Measurements from ENCODE around the gene PIPOX.

PIPOX gene

DNA sequence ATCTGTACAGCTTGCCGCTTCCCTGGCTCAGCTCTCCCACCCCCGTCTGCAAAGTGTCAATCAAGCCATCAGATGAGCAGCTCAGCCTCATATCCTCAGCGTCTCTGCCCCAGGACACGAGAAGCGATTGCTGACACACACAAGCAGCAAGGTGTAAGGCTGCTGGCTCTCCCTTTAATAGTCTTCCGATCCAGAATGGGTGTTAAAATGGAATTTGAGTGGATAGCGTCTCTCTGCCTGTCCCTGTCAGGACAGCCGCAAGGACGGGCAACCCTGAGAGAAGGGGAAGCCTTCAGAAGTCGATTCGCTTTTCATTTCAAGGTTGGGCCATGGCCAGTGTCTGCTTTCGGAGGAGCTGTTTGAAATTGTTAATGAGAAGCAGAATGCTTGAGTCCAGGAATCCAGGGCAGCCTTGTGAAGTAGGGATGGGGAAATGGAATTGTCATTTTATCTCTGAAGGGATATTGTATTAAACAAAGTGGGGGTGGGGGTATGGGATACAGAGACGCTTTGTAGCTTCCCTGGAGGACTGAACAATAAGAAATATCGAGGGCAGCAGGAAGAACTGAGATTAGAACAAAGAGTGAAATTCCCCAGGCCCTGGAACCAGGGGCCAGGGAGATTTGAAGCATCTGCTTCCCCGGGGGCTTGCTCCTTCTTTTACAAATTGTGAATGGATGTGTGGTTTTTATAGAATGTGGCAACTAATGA is 4.7 kb upstream of the PIPOX start:
- TF ChIP-seq, protein P1, sequence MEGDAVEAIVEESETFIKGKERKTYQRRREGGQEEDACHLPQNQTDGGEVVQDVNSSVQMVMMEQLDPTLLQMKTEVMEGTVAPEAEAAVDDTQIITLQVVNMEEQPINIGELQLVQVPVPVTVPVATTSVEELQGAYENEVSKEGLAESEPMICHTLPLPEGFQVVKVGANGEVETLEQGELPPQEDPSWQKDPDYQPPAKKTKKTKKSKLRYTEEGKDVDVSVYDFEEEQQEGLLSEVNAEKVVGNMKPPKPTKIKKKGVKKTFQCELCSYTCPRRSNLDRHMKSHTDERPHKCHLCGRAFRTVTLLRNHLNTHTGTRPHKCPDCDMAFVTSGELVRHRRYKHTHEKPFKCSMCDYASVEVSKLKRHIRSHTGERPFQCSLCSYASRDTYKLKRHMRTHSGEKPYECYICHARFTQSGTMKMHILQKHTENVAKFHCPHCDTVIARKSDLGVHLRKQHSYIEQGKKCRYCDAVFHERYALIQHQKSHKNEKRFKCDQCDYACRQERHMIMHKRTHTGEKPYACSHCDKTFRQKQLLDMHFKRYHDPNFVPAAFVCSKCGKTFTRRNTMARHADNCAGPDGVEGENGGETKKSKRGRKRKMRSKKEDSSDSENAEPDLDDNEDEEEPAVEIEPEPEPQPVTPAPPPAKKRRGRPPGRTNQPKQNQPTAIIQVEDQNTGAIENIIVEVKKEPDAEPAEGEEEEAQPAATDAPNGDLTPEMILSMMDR (IDR thresholded peaks at IDR 0.05), result no peak
- Histone ChIP-seq H3K4me1 (ENCODE audit: control insufficient read depth in 1 of 2, insufficient read depth in 1 of 2, low read depth in 1 of 2, low read length in 1 of 2) (no peaks in the 10 kb centered on the region), H3K9me3 (no peaks in the 10 kb centered on the region), H3K27me3 (peaks cover 46% of the 10 kb centered on the region), H3K4me3 (ENCODE audit: low read depth in 1 of 2, low read length in 1 of 2) (no peak overlapping the region), H3K36me3 (no peaks in the 10 kb centered on the region), H3K27ac (no peak overlapping the region)

DNA sequence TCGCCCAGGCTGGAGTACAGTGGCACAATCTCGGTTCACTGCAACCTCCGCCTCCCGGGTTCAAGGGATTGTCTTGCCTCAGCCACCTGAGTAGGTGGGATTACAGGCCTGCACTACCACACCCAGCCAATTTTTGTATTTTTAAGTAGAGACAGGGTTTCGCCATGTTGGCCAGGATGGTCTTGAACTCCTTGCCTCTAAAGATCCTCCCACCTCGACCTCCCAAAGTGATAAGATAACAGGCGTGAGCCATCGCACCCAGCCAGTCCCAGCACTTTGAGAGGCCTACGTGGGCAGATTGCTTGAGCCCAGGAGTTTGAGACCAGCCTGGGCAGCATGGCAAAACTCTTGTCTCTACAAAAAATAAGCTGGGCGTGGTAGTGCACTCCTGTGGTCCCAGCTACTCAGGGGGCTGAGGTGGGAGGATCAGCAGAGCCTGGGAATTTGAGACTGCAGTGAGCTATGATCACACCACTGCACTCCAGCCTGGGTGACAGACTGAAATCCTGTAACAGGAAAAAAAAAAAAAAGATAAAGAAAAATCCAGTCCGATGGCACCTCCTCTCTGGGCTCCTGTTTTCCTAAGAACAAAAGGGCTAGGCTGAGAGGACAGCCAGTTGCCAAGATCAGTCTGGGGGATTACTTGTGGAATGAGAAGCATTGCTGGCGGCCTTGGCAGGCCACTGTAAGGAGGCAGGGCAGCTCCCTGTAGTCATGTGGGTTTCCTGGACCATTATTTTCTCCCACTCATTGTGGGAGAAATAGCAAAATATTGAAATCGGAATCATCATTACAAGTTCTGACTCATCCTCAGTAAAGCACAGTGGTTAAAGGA is 3.0 kb upstream of the PIPOX start:
- H3K4me3 ChIP-seq (ENCODE audit: low read depth in 1 of 2, low read length in 1 of 2), result no peak overlapping the region
- no peak overlapping the region for H3K27ac ChIP-seq
- no peaks in the 10 kb centered on the region for H3K4me1 ChIP-seq (ENCODE audit: control insufficient read depth in 1 of 2, insufficient read depth in 1 of 2, low read depth in 1 of 2, low read length in 1 of 2)
- peaks cover 42% of the 10 kb centered on the region for H3K27me3 ChIP-seq
- H3K9me3 ChIP-seq, result no peaks in the 10 kb centered on the region
- TF ChIP-seq, protein P1 (IDR thresholded peaks at IDR 0.05), result no peak
- H3K36me3 ChIP-seq, result no peaks in the 10 kb centered on the region

DNA sequence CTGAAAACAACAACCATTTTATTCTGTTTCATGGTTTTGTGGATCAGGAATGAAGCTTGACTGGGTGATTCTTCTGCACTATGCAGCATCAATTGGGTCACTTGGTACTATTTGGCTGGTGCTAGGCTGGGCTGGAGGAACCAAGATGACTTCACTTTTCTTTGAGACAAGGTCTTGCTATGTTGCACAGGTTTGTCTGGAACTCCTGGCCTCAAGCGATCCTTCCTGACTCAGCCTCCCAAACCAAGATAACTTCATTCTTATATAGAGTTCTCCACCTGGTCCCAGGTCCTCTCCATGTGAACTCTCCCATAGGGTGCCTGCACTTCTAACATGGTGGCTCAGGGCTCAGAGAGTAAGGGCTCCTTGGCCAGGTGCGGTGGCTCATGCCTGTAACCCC is 1.9 kb upstream of the PIPOX start:
- Histone ChIP-seq H3K4me3 (ENCODE audit: low read depth in 1 of 2, low read length in 1 of 2) (no peak overlapping the region), H3K27ac (no peak overlapping the region), H3K9me3 (no peaks in the 10 kb centered on the region), H3K4me1 (ENCODE audit: control insufficient read depth in 1 of 2, insufficient read depth in 1 of 2, low read depth in 1 of 2, low read length in 1 of 2) (no peaks in the 10 kb centered on the region), H3K36me3 (no peaks in the 10 kb centered on the region), H3K27me3 (peaks cover 31% of the 10 kb centered on the region)
- TF ChIP-seq, protein P1 (IDR thresholded peaks at IDR 0.05), result no peak

DNA sequence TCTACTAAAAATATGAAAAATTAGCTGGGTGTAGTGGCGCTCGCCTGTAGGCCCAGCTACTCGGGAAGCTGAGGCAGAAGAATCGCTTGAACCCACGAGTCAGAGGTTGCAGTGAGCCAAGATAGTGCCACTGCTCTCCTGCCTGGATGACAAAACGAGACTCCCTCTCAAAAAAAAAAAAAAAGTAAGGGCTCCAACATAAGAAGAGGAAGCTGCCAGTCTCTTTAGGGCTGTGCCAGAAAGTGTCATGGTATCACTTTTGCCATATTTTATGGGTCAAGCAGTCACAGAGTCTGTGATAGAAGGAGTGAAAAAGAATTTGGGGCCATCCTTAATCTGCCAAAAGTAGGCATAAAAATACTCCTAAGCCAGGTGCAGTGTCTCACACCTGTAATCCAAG is 1.4 kb upstream of the PIPOX start:
- H3K9me3 ChIP-seq, result no peaks in the 10 kb centered on the region
- H3K4me3 ChIP-seq (ENCODE audit: low read depth in 1 of 2, low read length in 1 of 2), result no peak overlapping the region
- TF ChIP-seq, protein P1 (IDR thresholded peaks at IDR 0.05), result no peak
- no peaks in the 10 kb centered on the region for H3K36me3 ChIP-seq
- no peaks in the 10 kb centered on the region for H3K4me1 ChIP-seq (ENCODE audit: control insufficient read depth in 1 of 2, insufficient read depth in 1 of 2, low read depth in 1 of 2, low read length in 1 of 2)
- no peak overlapping the region for H3K27ac ChIP-seq
- peaks cover 30% of the 10 kb centered on the region for H3K27me3 ChIP-seq

DNA sequence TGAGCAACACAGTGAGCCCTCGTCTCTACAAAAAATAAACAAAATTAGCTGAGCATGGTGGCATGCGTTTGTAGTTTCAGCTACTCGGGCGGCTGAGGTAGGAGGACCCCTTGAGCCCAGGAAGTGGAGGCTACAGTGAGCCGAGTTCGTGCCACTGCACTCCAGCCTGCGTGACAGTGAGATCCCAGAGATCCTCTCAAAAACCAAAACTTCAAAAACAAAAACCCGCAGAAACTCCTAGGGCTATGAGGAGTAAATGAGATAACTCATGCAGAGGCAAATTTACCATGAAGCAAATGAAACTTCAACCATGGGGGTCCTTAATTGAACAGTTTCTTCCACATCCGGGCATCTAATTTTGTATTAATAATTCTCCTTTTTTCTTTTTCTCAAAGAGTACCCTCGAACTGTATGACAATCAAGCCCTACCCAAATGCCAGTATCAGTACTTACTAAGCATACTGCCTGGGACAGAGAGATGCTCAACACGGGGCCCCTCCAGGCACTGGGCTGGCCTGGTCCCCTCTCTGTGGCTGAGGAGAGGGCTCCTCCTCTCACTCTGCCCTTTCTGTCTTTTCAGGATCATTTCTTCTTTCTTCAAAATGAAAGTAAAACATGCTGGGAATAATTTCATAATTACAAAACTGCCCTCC is 789 bp upstream of the PIPOX start:
- Histone ChIP-seq H3K4me3 (ENCODE audit: low read depth in 1 of 2, low read length in 1 of 2) (no peak overlapping the region), H3K27ac (no peak overlapping the region), H3K36me3 (no peaks in the 10 kb centered on the region), H3K4me1 (ENCODE audit: control insufficient read depth in 1 of 2, insufficient read depth in 1 of 2, low read depth in 1 of 2, low read length in 1 of 2) (no peaks in the 10 kb centered on the region), H3K9me3 (no peaks in the 10 kb centered on the region), H3K27me3 (peaks cover 25% of the 10 kb centered on the region)
- TF ChIP-seq, protein P1 (IDR thresholded peaks at IDR 0.05), result no peak
